T-helper 22 cell (primary cell): ENCODE measurements around the gene FGGY.
"Not testable (repeated sequence)": the region's sequence is repeated elsewhere in the genome, so short reads cannot be mapped to it uniquely, and the experiment has no call there.

Source experiments
- DNase-seq: peaks from one replicate; pipeline ENCODE4 v3.0.0-alpha.2; 2020; ENCODE audit warnings: low read depth

FGGY gene

GRCh38 chr1:59549903-59550302 lies 253.0 kb downstream of the FGGY start:
- no peak for DNase-seq

DNA sequence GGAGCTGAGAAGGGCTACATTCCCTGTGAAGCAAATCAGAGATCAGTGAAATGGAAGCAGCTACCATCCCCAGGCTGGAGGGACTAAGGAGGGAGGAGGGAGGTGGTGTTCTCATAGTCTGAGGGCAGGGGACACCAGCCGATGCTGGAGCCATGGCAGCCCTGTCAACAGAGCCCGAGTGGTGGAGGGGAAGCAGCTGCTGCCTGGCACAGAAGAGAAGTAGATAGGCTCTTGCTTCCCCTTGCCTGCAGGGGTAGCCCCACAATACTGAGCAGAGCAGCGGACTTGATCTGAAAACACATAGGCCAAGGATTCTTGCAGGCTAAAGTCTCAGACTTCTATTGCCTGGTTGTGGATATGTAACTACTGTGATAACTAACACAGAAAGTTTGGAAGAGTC lies 255.1 kb downstream of the FGGY start:
- no peak for DNase-seq

DNA sequence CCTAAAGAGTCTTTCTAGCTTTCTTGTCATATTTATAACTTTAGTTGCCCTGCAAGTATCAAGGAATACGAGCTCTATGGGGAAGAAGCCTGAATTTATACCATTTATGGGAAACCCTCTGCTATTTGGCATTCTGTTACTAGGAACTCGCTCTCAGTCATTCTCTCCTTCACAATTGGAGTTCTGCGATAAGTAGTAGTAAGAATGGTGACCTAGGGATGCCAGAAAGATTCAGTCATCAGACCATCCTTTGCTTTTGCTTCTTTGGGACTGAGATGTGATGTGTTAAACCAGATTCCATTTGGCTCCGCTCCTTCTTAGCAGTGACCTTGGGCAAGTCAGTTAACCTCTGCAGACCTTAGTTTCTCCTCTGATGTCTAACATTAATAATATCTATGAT lies 256.5 kb downstream of the FGGY start:
- no peak for DNase-seq

DNA sequence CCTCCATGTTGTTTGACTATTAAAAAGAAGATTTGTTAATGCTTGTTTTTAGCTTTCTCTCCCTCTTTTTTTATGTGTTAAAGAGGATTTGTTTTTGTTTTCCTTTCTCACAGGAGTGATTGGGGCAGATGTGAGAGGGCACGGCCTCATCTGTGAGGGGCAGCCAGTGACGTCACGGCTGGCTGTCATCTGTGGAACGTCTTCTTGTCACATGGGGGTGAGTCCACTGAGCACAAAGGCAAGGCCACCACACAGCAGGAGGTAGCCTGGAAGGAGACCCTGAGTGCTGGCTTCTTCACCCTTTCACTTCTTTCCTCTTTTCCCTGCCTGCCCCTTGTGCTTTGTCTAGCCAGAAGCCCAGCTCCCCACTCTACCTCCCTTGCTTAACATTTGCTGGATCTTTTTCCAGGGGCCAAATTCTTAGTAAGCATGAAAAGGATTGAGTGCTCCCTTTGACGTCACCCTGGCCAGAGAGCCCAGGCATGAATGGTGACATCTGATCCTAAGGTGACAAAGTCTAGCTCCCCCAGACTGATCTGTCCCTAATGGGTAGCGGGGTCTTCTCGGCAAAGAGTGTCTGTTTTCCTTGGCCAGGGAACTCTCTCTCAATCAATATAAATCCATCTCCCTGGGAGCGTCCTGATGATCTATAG lies 257.2 kb downstream of the FGGY start:
- no peak for DNase-seq

DNA sequence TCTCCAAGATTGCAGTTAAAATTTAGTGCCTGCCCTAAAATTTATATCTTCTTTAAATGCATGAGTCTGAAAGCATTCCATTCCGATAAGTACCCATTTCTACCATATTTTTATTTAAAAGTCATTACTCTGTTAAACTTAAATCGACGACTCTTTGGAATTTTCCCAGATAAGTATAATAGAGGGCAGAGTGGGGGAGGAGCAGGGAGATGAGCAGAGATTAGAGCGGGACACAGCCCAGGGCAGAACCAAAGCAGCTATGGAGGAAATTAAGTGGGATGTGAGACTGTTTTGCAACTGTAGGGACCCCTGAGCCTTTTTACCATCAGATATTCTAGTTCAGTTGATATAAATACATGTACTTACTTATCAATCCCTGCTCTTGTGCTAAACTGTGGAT lies 257.9 kb downstream of the FGGY start:
- DNase-seq = no peak

GRCh38 chr1:59556398-59556797 lies 259.5 kb downstream of the FGGY start:
- no peak for DNase-seq

DNA sequence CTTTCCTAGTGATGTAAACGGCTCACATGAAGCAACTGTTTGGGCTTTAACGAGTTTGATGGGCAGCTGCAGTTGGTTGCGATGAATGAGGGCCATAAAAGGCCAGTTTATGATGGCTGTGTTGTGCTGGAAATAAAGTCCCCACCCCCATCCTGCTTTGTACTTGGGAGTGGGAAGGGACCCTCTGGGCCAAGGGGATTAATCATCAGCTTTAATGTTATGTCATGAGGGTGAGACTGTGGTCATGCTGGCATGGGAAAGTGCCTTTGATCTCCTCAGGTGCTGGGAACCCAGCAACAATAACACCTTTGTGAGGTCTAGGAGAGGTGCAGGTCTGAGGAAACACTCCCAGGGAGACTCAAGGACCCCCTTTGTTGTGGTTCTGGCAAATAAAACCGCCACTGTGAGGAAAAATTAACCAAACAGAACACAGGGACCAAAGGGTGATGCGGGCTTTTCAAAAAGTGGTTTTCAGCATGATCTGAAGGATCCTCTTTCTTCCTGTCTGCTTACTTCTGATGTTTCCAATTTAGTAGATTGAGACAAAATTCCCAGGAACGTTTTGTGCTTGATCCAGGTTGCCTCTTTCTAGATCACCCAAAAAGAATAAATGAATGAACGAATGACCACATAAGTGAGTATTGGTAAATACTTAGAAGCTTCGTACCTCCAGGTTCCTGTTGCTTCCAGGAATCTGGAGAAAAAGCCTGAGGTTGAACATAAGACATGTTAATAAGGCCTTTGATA lies 260.1 kb downstream of the FGGY start:
- no peak for DNase-seq

DNA sequence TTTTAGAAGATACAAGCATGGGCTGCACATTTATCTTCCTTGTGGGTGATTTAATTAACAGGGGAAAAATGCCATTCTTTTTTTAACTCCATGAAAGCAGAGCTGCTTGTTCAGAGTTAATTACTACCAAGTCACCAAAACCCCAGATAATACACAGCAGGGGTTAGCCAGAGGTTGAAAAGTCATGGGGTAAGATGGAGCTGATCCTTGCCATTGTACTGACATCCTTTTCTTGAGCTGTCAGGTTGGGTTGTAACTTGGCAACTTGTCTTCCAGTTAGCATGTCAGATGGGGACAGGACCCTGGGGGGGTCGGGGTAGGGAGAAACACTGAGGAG lies 260.6 kb downstream of the FGGY start:
- no peak for DNase-seq

- DNase-seq = not testable (repeated sequence)
Measured at GRCh38 chr1:59558580-59558979, 261.7 kb downstream of the FGGY start.

GRCh38 chr1:59560807-59561450 lies 264.0 kb downstream of the FGGY start:
- no peak for DNase-seq

DNA sequence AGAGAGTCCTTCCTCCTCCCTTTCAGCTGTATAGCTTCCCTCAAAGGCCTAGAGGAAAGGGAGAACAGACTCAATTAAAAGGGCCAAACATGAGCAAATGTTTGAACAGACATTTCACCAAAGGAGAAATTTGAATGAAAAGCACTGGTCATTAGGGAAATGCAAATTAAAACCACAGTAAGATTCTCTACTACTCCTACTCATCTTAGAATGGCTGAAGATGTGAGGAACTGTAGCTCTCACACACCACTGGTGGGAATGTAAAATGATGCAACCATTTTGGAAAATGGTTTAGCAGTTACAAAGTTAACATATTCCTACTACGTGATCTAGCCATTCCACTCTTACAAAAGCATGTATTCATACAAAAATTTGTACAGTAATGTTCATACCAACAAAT lies 264.9 kb downstream of the FGGY start:
- no peak for DNase-seq

GRCh38 chr1:59564192-59564891 lies 267.4 kb downstream of the FGGY start:
- no peak for DNase-seq

DNA sequence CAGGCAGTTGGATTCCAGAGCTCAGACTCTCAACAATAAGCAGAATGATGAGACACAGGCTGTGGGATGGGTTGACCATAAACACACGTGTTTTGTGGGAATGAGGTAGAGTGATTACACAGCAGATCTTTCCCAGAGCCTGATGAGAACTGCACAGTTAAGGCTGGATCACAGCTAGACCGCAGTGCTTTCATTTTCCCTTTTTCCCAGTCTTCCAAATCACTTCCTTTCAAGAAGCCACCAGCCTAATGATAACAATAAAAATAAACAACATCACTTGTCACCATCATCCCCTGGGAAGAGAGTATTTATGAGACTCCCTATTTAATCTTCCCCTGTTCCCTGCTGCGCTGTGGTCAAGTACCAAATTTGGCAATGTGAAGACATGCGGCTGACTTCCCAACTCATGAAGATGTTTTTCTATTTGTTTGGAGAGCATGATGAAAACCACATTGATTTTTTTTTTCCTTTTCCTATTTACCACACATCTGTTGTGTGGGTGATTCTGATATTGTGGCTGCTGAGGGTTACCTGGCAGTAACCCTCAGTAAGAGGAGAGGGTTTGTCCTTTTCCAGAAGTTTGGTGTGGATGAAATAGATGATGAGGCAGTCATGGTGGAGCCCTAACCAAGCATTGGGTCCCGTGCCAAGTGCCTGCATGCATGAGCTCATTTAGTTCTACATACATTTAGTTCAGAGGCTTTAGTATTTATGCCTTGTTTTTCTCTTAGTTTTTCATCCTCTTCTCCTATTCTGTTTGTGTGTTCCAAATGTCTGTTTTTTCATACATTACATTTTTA lies 268.9 kb downstream of the FGGY start:
- DNase-seq = no peak

GRCh38 chr1:59568158-59568935 lies 271.5 kb downstream of the FGGY start:
- DNase-seq = no peak

GRCh38 chr1:59569198-59569597 lies 272.3 kb downstream of the FGGY start:
- DNase-seq = no peak

GRCh38 chr1:59570524-59570923 lies 273.6 kb downstream of the FGGY start:
- no peak for DNase-seq

- DNase-seq = no peak
Measured at GRCh38 chr1:59574085-59574484, 277.2 kb downstream of the FGGY start.

- no peak for DNase-seq
Measured at GRCh38 chr1:59577774-59578173, 280.9 kb downstream of the FGGY start.

GRCh38 chr1:59579222-59579621 lies 282.3 kb downstream of the FGGY start:
- DNase-seq = no peak

DNA sequence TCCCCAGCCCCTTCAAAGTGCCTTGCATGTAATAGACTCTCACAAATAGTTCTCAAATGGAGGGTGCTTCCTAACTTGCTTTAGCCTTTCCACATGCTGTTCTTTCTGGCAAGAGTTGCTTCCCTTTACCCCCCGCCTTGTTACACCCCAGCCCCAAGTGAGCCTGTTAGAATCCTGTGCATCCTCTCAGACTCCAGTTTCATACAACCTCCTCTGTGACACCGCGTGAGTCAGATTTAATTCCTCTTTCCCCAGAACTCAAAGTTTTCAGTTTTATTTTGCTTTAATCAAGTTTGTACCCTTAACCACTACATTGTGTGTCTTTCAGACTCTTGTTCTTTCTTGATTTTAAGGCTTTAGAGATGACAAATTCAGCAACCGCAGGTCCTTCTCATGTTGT lies 283.4 kb downstream of the FGGY start:
- DNase-seq = no peak

DNA sequence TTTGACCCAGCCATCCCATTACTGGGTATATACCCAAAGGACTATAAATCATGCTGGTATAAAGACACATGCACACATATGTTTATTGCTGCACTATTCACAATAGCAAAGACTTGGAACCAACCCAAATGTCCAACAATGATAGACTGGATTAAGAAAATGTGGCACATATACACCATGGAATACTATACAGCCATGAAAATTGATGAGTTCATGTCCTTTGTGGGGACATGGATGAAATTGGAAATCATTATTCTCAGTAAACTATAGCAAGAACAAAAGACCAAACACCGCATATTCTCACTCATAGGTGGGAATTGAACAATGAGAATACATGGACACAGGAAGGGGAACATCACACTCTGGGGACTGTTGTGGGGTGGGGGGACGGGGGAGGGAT lies 295.5 kb downstream of the FGGY start:
- DNase-seq = not testable (repeated sequence)
